GM20000 (cell line): ENCODE results near the gene CDPF1.
"Not testable (repeated sequence)": the region's sequence is repeated elsewhere in the genome, so short reads cannot be mapped to it uniquely, and the experiment has no call there.

Experiments used
- DNase-seq: peaks from one replicate; pipeline ENCODE4 v3.0.0; 2012; ENCODE audit warnings: low spot score
- TF ChIP-seq, protein P1 (sequence below): IDR thresholded peaks from 2 replicates; pipeline ENCODE4 v1.5.1; 2012; ENCODE audit warnings: mild to moderate bottlenecking, control low read depth; ENCODE audit errors: extremely low read depth, missing control alignments

The CDPF1 gene

DNA sequence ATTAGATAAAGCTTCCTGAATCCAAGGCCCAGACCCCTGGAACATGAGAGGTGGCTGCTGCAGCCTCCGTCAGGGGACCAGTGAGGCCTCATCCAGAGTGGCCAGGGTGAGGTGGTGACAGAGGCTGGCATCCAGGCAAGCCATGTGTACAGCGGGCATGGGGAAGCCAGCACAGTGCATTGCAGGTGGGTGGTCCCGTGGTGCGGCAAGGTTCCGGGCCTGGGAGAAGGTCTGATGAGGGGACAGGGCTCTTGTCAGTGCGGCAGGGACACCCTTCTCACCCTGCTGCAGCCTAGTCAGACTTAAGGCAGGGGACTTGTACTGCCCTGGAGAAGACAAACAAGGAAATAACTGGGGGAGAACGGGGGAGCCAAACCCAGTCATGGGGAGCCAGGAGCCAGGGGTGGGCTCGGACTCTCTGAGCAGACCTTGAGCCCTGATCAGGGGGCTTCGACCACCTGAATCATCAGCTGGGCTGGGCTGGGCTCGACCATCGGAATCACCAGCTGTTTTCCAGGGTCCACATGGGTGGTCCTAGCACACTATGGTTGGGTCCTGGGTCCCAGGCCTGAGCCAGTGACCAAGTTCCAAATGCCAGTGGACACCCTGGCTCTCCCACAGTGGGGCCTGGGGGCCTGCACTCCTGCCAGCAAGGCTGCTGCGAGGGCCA, 22.8 kb upstream of the CDPF1 start:
- no peak for DNase-seq
- TF ChIP-seq, protein P1, sequence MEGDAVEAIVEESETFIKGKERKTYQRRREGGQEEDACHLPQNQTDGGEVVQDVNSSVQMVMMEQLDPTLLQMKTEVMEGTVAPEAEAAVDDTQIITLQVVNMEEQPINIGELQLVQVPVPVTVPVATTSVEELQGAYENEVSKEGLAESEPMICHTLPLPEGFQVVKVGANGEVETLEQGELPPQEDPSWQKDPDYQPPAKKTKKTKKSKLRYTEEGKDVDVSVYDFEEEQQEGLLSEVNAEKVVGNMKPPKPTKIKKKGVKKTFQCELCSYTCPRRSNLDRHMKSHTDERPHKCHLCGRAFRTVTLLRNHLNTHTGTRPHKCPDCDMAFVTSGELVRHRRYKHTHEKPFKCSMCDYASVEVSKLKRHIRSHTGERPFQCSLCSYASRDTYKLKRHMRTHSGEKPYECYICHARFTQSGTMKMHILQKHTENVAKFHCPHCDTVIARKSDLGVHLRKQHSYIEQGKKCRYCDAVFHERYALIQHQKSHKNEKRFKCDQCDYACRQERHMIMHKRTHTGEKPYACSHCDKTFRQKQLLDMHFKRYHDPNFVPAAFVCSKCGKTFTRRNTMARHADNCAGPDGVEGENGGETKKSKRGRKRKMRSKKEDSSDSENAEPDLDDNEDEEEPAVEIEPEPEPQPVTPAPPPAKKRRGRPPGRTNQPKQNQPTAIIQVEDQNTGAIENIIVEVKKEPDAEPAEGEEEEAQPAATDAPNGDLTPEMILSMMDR = no peak

DNA sequence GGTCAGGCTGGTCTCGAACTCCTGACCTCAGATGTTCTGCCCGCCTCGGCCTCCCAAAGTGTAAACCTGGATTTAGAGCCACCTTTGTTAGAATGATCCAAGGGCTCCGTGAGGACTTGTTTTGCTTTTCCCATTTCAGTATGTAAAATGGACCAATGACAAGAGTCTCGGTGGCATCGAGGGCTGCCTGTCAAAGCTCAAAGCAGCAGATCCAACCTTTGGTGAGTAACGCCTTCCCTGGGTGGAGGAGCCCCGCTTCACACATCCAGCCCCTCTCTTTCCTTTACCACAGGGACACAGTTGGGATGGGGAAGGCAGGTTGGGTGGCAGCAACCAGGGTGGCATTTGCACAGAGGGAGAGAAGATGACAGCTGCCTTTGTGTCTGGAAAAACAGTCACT, 22.1 kb upstream of the CDPF1 start:
- TF ChIP-seq, protein P1 = no peak
- no peak for DNase-seq

DNA sequence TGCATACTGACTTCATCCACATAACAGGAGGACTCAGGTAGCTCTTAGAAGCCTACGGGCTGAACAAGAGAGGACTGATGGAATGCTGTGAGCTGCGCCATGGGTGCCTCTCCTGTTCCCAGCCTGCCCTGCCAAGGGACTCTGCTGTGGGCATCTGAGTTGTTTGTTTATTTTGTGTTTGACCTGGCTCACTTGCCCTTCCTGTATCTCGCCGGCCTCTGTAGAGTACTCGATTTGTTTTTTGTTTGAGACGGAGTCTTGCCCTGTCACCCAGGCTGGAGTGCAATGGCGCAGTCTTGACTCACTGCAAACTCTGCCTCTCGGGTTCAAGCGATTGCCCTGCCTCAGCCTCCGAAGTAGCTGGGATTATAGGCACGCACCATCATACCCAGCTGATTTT, 19.5 kb upstream of the CDPF1 start:
- no peak for DNase-seq
- TF ChIP-seq, protein P1 = no peak

DNA sequence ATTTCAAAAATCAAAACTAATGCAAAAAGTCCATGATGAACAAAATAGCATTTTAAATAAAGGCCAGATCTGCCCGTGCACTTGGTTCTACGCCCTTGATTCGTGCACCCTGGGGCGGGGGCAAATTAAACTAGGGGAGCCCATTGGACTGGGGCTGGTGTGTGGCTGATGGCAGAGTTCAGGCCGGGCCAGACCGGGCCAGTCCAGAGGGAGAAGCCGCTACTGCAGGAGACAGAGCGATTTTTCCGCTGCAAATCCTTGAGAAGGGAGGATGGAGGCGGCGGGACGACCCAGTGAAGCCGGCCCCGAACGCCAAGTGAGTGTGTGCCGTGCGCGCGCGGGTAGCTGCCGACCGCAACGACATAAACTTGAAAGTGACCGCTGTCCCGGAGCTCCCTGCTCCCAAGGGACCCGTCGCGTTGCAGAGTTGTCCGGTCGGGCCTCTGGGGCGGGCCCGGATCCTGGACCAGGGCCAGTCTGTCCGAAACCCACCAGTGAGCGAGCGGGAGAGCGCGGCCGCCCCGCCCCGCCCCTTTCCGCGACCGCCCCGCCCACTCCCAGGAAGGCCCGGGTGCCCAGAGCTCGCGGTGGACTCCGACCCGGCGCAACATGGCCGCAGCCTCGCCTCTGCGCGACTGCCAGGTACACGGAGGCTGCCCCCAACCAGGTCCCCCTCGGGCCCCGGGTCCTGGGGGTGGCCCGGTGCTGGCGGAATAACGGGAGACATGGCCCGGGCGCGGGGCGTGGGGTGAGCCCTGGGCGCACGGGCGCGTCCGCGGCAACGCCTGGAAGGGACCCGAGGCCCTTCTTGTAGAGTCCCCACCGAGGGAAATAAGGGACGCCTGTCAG, 17.6 kb upstream of the CDPF1 start, which contains the start of gene TTC38:
Gene TTC38, plus strand, starts transcription at position 578 of the 849 bp plus-strand sequence. Its CDS starts 32 bp downstream, at position 610.
- TF ChIP-seq, protein P1 = no peak
- peak; percentile 98 for DNase-seq

DNA sequence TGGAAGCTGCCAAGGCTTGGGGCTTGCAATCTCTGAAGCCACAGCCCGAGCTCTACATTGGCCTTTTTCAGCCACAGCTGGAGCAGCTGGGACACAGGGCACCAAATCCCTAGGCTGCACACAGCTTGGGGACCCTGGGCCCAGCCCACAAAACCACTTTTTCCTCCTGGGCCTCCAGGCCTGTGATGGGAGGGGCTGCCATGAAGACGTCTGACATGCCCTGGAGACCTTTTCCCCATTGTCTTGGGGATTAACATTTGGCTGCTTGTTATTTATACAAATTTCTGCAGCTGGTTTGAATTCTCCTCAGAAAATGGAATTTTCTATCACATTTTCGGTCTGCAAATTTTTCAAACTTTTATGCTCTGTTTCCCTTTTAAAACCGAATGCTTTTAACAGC, 15.5 kb upstream of the CDPF1 start:
- not testable (repeated sequence) for DNase-seq

DNA sequence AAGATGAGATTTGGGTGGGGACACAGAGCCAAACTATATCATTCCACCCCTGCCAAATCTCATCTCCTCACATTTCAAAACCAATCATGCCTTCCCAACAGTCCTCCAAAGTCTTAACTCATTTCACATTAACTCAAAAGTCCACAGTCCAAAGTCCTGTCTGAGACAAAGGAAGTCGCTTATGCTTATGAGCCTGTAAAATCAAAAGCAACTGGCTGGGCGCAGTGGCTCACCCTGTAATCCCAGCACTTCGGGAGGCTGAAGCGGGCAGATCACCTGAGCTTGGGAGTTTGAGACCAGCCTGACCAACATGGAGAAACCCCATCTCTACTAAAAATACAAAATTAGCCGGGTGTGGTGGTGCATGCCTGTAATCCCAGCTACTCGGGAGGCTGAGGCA, 14.4 kb upstream of the CDPF1 start:
- not testable (repeated sequence) for DNase-seq

DNA sequence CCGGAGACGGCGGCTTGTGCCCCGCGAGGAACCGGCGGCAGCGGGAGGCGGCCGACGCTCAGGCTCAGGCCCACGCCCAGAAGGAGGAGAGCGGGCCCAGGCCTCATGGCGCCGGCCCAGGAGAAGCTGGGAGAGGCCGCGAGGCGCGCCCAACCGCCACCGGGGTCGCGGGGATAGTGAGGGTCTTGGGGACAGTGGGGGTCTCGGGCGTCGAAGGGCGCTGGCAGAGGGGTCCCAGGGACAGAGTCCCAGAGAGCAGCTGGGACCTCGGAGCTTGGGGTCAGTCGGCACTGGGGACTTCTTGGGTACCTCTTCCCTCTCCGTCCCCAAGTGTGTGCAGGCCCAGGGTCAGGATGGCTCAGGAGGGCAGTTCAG, 13.1 kb upstream of the CDPF1 start, which contains the start of gene PKDREJ:
Gene PKDREJ, minus strand, starts transcription at position 128 of the 375 bp plus-strand sequence. Its CDS starts 21 bp downstream, at position 107.
- no peak for DNase-seq
- TF ChIP-seq, protein P1 = no peak

DNA sequence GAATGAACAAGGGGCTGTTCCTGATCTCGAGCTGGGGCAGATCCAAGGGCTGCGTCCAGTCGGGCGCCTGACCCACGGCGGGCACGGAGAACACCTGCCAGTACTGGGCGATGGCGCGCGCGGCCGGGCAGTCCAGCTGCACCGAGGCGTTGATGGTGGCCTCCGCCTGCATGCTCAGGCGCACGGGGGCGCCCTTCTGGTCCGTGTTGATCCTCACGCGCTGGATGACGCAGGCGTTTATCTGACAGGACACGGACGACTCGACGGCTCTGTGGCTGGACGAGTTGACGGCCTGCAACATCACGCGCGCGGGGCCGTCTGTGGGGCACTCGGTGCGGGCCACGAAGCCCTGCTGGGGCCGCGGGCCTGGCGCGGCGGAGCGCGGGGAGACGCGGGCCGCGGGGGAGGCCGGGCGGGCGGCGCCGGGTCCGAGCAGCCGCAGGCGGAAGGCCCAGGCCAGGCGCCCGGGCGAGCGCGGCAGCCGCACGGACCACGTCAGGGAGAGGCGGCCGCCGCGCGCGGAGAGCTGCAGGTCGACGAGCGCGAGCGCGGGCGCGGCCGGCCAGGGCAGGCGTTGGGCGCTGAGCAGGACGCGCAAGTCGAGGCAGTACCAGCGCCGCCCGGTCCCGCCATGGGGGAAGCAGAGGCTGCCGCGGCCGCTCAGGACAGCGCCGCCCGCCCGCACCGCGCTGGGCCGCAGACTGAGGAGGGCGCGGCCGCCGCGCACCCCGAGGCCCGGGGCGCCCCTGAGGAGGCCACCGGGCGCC, 12.5 kb upstream of the CDPF1 start:
- TF ChIP-seq, protein P1 = peak; percentile 10
- DNase-seq = peak; percentile 63
